HepG2 (cell line): ENCODE results near the gene PTS. TPM values are rescaled to one million over a fixed set of nuclear protein-coding genes. Genes with fewer than 3 reads are reported as not detected.

ENCODE experiments used
- CAMTA2 ChIP-seq: sonication (generic); formaldehyde crosslinking; IDR thresholded peaks from 2 replicates; pipeline ENCODE4 v1.4.0; 2020; ENCODE audit warnings: mild to moderate bottlenecking, missing genetic modification reagents, borderline replicate concordance
- E2F1 ChIP-seq: sonication (generic); formaldehyde crosslinking; IDR thresholded peaks from 2 replicates; pipeline ENCODE4 v1.5.0; 2020; ENCODE audit warnings: missing genetic modification reagents
- FOXM1 ChIP-seq: sonication (generic); formaldehyde crosslinking; IDR thresholded peaks from 2 replicates; pipeline ENCODE4 v1.5.0; 2020; ENCODE audit warnings: missing genetic modification reagents
- IRF2 ChIP-seq: IDR thresholded peaks from 2 replicates; pipeline ENCODE4 v1.6.1; 2018; ENCODE audit warnings: missing genetic modification reagents, missing compliant biosample characterization
- MAF1 ChIP-seq: sonication (generic); formaldehyde crosslinking; IDR thresholded peaks from 2 replicates; pipeline ENCODE4 v1.5.0; 2020; ENCODE audit warnings: missing genetic modification reagents, borderline replicate concordance
- NR1H2 ChIP-seq: sonication (generic); formaldehyde crosslinking; IDR thresholded peaks from 2 replicates; pipeline ENCODE4 v1.8.1; 2022; ENCODE audit warnings: low read depth, missing genetic modification reagents, borderline replicate concordance
- RAD51 ChIP-seq: fragments of 450-650 bp; IDR thresholded peaks from 2 replicates; pipeline ENCODE4 v1.6.1; 2016; ENCODE audit warnings: borderline replicate concordance
- REL ChIP-seq: sonication (generic); formaldehyde crosslinking; conservative IDR thresholded peaks from 2 replicates; pipeline ENCODE4 v1.8.0; 2022; ENCODE audit warnings: mild to moderate bottlenecking, missing genetic modification reagents, moderate library complexity
- ZBTB8A ChIP-seq: sonication (generic); formaldehyde crosslinking; IDR thresholded peaks from 2 replicates; pipeline ENCODE4 v1.4.0; 2020; ENCODE audit warnings: mild to moderate bottlenecking, low read depth, missing genetic modification reagents, borderline replicate concordance
- ZNF101 ChIP-seq: sonication (generic); formaldehyde crosslinking; IDR thresholded peaks from 2 replicates; pipeline ENCODE4 v1.4.0; 2020; ENCODE audit warnings: mild to moderate bottlenecking, low read depth, missing genetic modification reagents, borderline replicate concordance
- ZNF530 ChIP-seq: sonication (generic); formaldehyde crosslinking; IDR thresholded peaks from 2 replicates; pipeline ENCODE4 v1.5.0; 2020; ENCODE audit warnings: low read depth, mild to moderate bottlenecking, missing genetic modification reagents
- ZNF556 ChIP-seq: sonication (generic); formaldehyde crosslinking; IDR thresholded peaks from 2 replicates; pipeline ENCODE4 v1.4.0; 2020; ENCODE audit warnings: mild to moderate bottlenecking, missing genetic modification reagents, borderline replicate concordance
- ZNF710 ChIP-seq: sonication (generic); formaldehyde crosslinking; IDR thresholded peaks from 2 replicates; pipeline ENCODE4 v1.5.0; 2020; ENCODE audit warnings: mild to moderate bottlenecking, missing genetic modification reagents, borderline replicate concordance
- ZNF839 ChIP-seq: sonication (generic); formaldehyde crosslinking; IDR thresholded peaks from 2 replicates; pipeline ENCODE4 v1.4.0; 2020; ENCODE audit warnings: missing genetic modification reagents, mild to moderate bottlenecking, borderline replicate concordance
- ZNF878 ChIP-seq: sonication (generic); formaldehyde crosslinking; IDR thresholded peaks from 2 replicates; pipeline ENCODE4 v1.8.1; 2023; ENCODE audit warnings: mild to moderate bottlenecking, missing genetic modification reagents, moderate library complexity
- polyA plus RNA-seq, 8 experiments: library from polyadenylated mRNA; depleted of rRNA in 3 of 8; stranded (reverse) in 7 of 8; unstranded in 1 of 8; fragments of >200 nt; fragmentation: Illumina TruSeq in 4 of 8; extraction: Trizol in 4 of 8; gene quantifications; 2 replicates each; pipeline versions ENCODE4 v1.2.1 to v1.2.3, GENCODE V29; 2011 to 2016; ENCODE audit warnings: low read depth in 4 of 8, missing spikeins in 1 of 8, mixed read lengths in 1 of 8; ENCODE audit not compliant: insufficient read depth in 1 of 8
- total RNA-seq, 5 experiments: library from RNA; depleted of rRNA; stranded (reverse); fragments of >200 nt; fragmentation: Illumina TruSeq; extraction: Trizol; gene quantifications; 2 replicates each; pipeline ENCODE4 v1.2.3, GENCODE V29; 2016; ENCODE audit warnings: low read depth in 1 of 5
- TF ChIP-seq, protein P1 (sequence below): sonication (generic); formaldehyde crosslinking; IDR thresholded peaks from 2 replicates; pipeline ENCODE4 v1.4.0; 2020; ENCODE audit warnings: missing genetic modification reagents
- TF ChIP-seq, protein P2 (sequence below): sonication (generic); formaldehyde crosslinking; IDR thresholded peaks from 2 replicates; pipeline ENCODE4 v1.4.0; 2020; ENCODE audit warnings: missing genetic modification reagents, mild to moderate bottlenecking, borderline replicate concordance

PTS gene
- total and polyA plus RNA-seq, 2 of the 13 experiments (the other 11 are each of a cell fraction or from before 2014, with no cell fraction given): 33.6 to 49.3 TPM

DNA sequence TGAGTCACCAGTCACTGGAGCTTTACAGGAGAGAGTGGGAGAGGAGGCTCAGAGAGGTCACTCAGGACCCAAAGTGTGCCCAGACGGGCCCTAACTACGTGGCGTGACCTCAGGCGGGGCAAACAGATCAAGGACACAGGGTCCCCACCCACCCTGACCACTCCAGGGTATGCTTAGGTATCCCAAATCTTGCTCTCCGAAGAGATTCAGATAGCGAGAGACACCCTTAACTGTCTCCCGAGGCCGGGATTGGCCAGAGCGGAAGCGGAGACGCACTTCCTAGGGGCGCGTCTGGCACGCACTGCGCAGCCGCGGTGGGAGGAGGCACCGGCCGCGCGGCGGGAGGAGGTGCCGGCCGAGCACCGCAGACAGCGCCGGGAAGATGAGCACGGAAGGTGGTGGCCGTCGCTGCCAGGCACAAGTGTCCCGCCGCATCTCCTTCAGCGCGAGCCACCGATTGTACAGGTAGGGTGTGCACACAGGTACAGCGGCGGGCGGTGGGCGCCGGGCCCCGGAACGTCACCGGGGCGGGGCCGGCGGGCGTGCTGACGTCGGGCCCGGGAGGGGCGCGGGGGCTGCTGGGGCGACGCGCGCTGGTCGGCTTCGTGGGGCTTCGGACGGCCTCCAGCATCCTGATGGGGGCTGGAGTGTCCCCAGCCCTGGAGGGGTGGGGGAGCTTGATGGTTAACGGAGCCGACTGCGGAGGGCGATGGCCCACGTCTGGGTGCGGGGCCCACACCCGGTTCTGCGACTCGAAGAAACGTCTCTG is at the start of gene PTS (continued):
- TF ChIP-seq ZNF710 (CRISPR knock-in tag) (no peak), MAF1 (no peak), ZNF556 (CRISPR knock-in tag) (no peak), IRF2 (no peak), CAMTA2 (CRISPR knock-in tag) (peak; percentile 52; the same call in 1 of the 2 replicates), ZNF530 (CRISPR knock-in tag) (no peak), ZNF878 (CRISPR knock-in tag) (no peak), E2F1 (CRISPR knock-in tag) (no peak), FOXM1 (CRISPR knock-in tag) (no peak; the same call in 1 of the 2 replicates), REL (CRISPR knock-in tag) (no peak), NR1H2 (no peak), ZNF839 (CRISPR knock-in tag) (peak; percentile 79; the same call in 1 of the 2 replicates), RAD51 (no peak), ZBTB8A (CRISPR knock-in tag) (no peak), ZNF101 (CRISPR knock-in tag) (no peak)
- TF ChIP-seq, protein P1, sequence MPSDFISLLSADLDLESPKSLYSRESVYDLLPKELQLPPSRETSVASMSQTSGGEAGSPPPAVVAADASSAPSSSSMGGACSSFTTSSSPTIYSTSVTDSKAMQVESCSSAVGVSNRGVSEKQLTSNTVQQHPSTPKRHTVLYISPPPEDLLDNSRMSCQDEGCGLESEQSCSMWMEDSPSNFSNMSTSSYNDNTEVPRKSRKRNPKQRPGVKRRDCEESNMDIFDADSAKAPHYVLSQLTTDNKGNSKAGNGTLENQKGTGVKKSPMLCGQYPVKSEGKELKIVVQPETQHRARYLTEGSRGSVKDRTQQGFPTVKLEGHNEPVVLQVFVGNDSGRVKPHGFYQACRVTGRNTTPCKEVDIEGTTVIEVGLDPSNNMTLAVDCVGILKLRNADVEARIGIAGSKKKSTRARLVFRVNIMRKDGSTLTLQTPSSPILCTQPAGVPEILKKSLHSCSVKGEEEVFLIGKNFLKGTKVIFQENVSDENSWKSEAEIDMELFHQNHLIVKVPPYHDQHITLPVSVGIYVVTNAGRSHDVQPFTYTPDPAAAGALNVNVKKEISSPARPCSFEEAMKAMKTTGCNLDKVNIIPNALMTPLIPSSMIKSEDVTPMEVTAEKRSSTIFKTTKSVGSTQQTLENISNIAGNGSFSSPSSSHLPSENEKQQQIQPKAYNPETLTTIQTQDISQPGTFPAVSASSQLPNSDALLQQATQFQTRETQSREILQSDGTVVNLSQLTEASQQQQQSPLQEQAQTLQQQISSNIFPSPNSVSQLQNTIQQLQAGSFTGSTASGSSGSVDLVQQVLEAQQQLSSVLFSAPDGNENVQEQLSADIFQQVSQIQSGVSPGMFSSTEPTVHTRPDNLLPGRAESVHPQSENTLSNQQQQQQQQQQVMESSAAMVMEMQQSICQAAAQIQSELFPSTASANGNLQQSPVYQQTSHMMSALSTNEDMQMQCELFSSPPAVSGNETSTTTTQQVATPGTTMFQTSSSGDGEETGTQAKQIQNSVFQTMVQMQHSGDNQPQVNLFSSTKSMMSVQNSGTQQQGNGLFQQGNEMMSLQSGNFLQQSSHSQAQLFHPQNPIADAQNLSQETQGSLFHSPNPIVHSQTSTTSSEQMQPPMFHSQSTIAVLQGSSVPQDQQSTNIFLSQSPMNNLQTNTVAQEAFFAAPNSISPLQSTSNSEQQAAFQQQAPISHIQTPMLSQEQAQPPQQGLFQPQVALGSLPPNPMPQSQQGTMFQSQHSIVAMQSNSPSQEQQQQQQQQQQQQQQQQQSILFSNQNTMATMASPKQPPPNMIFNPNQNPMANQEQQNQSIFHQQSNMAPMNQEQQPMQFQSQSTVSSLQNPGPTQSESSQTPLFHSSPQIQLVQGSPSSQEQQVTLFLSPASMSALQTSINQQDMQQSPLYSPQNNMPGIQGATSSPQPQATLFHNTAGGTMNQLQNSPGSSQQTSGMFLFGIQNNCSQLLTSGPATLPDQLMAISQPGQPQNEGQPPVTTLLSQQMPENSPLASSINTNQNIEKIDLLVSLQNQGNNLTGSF (CRISPR knock-in tag): no peak
- TF ChIP-seq, protein P2, sequence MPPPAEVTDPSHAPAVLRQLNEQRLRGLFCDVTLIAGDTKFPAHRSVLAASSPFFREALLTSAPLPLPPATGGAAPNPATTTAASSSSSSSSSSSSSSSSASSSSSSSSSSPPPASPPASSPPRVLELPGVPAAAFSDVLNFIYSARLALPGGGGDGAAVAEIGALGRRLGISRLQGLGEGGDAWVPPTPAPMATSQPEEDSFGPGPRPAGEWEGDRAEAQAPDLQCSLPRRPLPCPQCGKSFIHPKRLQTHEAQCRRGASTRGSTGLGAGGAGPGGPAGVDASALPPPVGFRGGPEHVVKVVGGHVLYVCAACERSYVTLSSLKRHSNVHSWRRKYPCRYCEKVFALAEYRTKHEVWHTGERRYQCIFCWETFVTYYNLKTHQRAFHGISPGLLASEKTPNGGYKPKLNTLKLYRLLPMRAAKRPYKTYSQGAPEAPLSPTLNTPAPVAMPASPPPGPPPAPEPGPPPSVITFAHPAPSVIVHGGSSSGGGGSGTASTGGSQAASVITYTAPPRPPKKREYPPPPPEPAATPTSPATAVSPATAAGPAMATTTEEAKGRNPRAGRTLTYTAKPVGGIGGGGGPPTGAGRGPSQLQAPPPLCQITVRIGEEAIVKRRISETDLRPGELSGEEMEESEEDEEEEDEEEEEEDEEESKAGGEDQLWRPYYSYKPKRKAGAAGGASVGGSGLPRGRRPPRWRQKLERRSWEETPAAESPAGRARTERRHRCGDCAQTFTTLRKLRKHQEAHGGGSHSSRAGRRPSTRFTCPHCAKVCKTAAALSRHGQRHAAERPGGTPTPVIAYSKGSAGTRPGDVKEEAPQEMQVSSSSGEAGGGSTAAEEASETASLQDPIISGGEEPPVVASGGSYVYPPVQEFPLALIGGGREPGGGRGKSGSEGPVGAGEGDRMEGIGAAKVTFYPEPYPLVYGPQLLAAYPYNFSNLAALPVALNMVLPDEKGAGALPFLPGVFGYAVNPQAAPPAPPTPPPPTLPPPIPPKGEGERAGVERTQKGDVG (CRISPR knock-in tag): 0 out of 2 replicates have a peak, but pooled peaks have one; percentile 70
